ENCODE results near the gene PRICKLE1.

DNA sequence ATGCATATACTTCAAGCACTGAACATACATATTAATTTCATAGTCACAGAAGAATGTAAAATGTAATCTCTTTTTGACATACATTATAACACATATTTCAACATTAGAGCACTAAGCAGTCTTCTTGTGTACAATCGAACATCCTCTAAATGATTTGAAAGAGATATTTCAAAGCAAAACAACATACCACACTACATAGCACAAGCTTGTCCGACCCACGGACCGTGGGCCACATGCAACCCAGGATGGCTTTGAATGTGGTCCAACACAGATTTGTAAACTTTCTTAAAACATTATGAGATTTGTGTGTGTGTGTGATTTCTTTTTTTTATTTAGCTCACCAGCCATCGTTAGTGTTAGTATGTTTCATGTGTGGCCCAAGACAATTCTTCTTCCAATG, 7.0 kb downstream of the PRICKLE1 start:
- no peak for TF ChIP-seq EZH2phosphoT487 (IDR thresholded peaks at IDR 0.05; ENCODE audit: borderline replicate concordance)
- TF ChIP-seq, protein P1, sequence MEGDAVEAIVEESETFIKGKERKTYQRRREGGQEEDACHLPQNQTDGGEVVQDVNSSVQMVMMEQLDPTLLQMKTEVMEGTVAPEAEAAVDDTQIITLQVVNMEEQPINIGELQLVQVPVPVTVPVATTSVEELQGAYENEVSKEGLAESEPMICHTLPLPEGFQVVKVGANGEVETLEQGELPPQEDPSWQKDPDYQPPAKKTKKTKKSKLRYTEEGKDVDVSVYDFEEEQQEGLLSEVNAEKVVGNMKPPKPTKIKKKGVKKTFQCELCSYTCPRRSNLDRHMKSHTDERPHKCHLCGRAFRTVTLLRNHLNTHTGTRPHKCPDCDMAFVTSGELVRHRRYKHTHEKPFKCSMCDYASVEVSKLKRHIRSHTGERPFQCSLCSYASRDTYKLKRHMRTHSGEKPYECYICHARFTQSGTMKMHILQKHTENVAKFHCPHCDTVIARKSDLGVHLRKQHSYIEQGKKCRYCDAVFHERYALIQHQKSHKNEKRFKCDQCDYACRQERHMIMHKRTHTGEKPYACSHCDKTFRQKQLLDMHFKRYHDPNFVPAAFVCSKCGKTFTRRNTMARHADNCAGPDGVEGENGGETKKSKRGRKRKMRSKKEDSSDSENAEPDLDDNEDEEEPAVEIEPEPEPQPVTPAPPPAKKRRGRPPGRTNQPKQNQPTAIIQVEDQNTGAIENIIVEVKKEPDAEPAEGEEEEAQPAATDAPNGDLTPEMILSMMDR (conservative IDR thresholded peaks at IDR 0.05; ENCODE audit: low read length): no peak

Measured in Loucy (cell line).